ENCODE results near the gene SLC25A4.

GRCh38 chr4:185117300-185117934 is 25.6 kb upstream of the SLC25A4 start:
- no peak for TF ChIP-seq POLR2A (IDR thresholded peaks at IDR 0.05)
- TF ChIP-seq EP300 (IDR thresholded peaks at IDR 0.05), result no peak
